IMR-90 (cell line): ENCODE data around the gene ST6GALNAC5. TPM values are rescaled to one million over a fixed set of nuclear protein-coding genes. Genes with fewer than 3 reads are reported as not detected.

Experiments used
- ATAC-seq: fragments of 200-7000 bp; cut with Tn5 transposase; 2 replicates; pipeline ENCODE4 v1.9.1; 2020; ENCODE audit warnings: low read depth, mild to moderate bottlenecking, moderate library complexity
- BruUV-seq: library from RNA; stranded (reverse); fragments of 400-500 nt; replicated peaks from 2 replicates; lab custom pipeline; 2021; lab: Mats Ljungman, UMichigan
- CTCF ChIA-PET: fragments of 300-600 bp; formaldehyde crosslinking; extraction: SDS; loops from one replicate; lab custom pipeline; 2021; ENCODE audit warnings: antibody characterized with exemption; lab: Yijun Ruan, JAX
- POLR2A ChIA-PET: fragments of 300-600 bp; sonication (Branson Sonifier 250); formaldehyde crosslinking; loops from one replicate; lab custom pipeline; 2022; ENCODE audit warnings: antibody characterized with exemption; ENCODE audit not compliant: unreplicated experiment; lab: Charles Lee
- DNase-seq: peaks from one replicate; pipeline ENCODE4 v3.0.0; 2013
- H2AFZ ChIP-seq: replicated peaks from 2 replicates; pipeline ENCODE3; 2013; ENCODE audit warnings: low read length, mild to moderate bottlenecking; ENCODE audit not compliant: poor library complexity
- H2AK5ac ChIP-seq: 2 replicates; pipeline ENCODE4 v1.6.1; 2013; ENCODE audit warnings: low read depth, low read length, inconsistent platforms
- H2AK9ac ChIP-seq: replicated peaks from 2 replicates; pipeline ENCODE3; 2013; ENCODE audit warnings: mild to moderate bottlenecking, low read depth, low read length, moderate library complexity; ENCODE audit not compliant: poor library complexity
- H2BK120ac ChIP-seq: 2 replicates; pipeline ENCODE4 v1.6.1; 2013; ENCODE audit warnings: low read depth, low read length, inconsistent platforms
- H2BK15ac ChIP-seq: 3 replicates; pipeline ENCODE4 v1.6.1; 2013; ENCODE audit warnings: low read depth, low read length, inconsistent platforms
- H2BK20ac ChIP-seq: 2 replicates; pipeline ENCODE4 v1.6.1; 2013; ENCODE audit warnings: low read depth, mild to moderate bottlenecking, inconsistent platforms, low read length, moderate library complexity
- H2BK5ac ChIP-seq: 2 replicates; pipeline ENCODE4 v1.6.1; 2013; ENCODE audit warnings: mild to moderate bottlenecking, low read depth, low read length, inconsistent platforms; ENCODE audit not compliant: poor library complexity, severe bottlenecking
- H3K14ac ChIP-seq: replicated peaks from 2 replicates; pipeline ENCODE4 v1.6.1; 2013; ENCODE audit warnings: low read depth, low read length, inconsistent platforms
- H3K18ac ChIP-seq: 2 replicates; pipeline ENCODE4 v1.6.1; 2013; ENCODE audit warnings: low read depth, low read length, control low read depth
- H3K23ac ChIP-seq: 2 replicates; pipeline ENCODE4 v1.6.1; 2013; ENCODE audit warnings: low read depth, low read length, inconsistent platforms
- H3K27ac ChIP-seq: 2 replicates; pipeline ENCODE4 v1.5.1; 2013; ENCODE audit warnings: mild to moderate bottlenecking, control low read depth, low read length; ENCODE audit not compliant: insufficient read depth
- H3K27me3 ChIP-seq: 2 replicates; pipeline ENCODE4 v1.6.1; 2013; ENCODE audit warnings: low read length; ENCODE audit not compliant: control insufficient read depth, insufficient read depth
- H3K36me3 ChIP-seq: 2 replicates; pipeline ENCODE4 v1.6.1; 2013; ENCODE audit warnings: low read length, mixed read lengths; ENCODE audit not compliant: control insufficient read depth, insufficient read depth
- H3K4ac ChIP-seq: 2 replicates; pipeline ENCODE4 v1.6.1; 2013; ENCODE audit warnings: low read depth, low read length, inconsistent platforms
- H3K4me1 ChIP-seq: 2 replicates; pipeline ENCODE4 v1.6.1; 2013; ENCODE audit warnings: low read length, mixed read lengths; ENCODE audit not compliant: control insufficient read depth, insufficient read depth
- H3K4me2 ChIP-seq: 2 replicates; pipeline ENCODE4 v1.6.1; 2013; ENCODE audit warnings: low read depth, mild to moderate bottlenecking, control low read depth, low read length, moderate library complexity
- H3K4me3 ChIP-seq: 2 replicates; pipeline ENCODE4 v1.5.1; 2013; ENCODE audit warnings: low read depth, mild to moderate bottlenecking, control low read depth, low read length, moderate library complexity; ENCODE audit not compliant: insufficient read depth
- H3K56ac ChIP-seq: 2 replicates; pipeline ENCODE4 v1.6.1; 2013; ENCODE audit warnings: low read length, inconsistent platforms; ENCODE audit not compliant: insufficient read depth; ENCODE audit errors: extremely low read depth
- H3K79me1 ChIP-seq, 2 experiments: 2 replicates each; pipeline ENCODE4 v1.6.1; 2013; ENCODE audit warnings: low read length in 2 of 2, inconsistent platforms in 1 of 2, low read depth in 1 of 2
- H3K9ac ChIP-seq: 2 replicates; pipeline ENCODE4 v1.6.1; 2013; ENCODE audit warnings: low read depth, low read length, control low read depth
- H3K9me1 ChIP-seq: 2 replicates; pipeline ENCODE4 v1.6.1; 2013; ENCODE audit warnings: low read length, inconsistent platforms; ENCODE audit not compliant: insufficient read depth
- H3K9me3 ChIP-seq: 2 replicates; pipeline ENCODE4 v1.6.1; 2013; ENCODE audit warnings: low read length; ENCODE audit not compliant: control insufficient read depth, insufficient read depth
- H4K20me1 ChIP-seq: 2 replicates; pipeline ENCODE4 v1.6.1; 2013; ENCODE audit warnings: low read length, inconsistent platforms; ENCODE audit not compliant: insufficient read depth
- H4K5ac ChIP-seq: 2 replicates; pipeline ENCODE4 v1.6.1; 2013; ENCODE audit warnings: mild to moderate bottlenecking, low read depth, low read length, control low read depth
- H4K8ac ChIP-seq, 2 experiments: 2 replicates each; pipeline ENCODE4 v1.6.1; 2013; ENCODE audit warnings: low read depth in 2 of 2, low read length in 2 of 2, control low read depth in 1 of 2, inconsistent platforms in 1 of 2
- H4K91ac ChIP-seq: 2 replicates; pipeline ENCODE4 v1.6.1; 2013; ENCODE audit warnings: low read depth, low read length, inconsistent platforms; ENCODE audit not compliant: insufficient read depth
- BHLHE40 ChIP-seq: fragments of 150-350 bp; IDR thresholded peaks from 2 replicates; pipeline ENCODE4 v1.6.1; 2016; ENCODE audit warnings: mild to moderate bottlenecking, low read depth, low read length
- ELK1 ChIP-seq: fragments of 150-350 bp; IDR thresholded peaks from 2 replicates; pipeline ENCODE4 v1.6.1; 2016; ENCODE audit warnings: low read depth, mild to moderate bottlenecking, low read length, moderate library complexity, borderline replicate concordance
- RCOR1 ChIP-seq: IDR thresholded peaks from 2 replicates; pipeline ENCODE4 v1.6.1; 2012; ENCODE audit warnings: mild to moderate bottlenecking, low read length, improper control_type of control experiment; ENCODE audit not compliant: insufficient replicate concordance
- USF2 ChIP-seq: fragments of 150-350 bp; IDR thresholded peaks from 2 replicates; pipeline ENCODE4 v1.6.1; 2017; ENCODE audit warnings: mild to moderate bottlenecking, antibody characterized with exemption, low read length, low read depth
- dilution Hi-C: fragments of 300-500 bp; cut with HindIII; formaldehyde crosslinking; loops from one replicate; pipeline ENCODE4 v1.14.3; 2018; ENCODE audit warnings: low sequenced_read_pairs; ENCODE audit not compliant: unreplicated experiment
- in situ Hi-C: fragments of 300-500 bp; cut with MboI; formaldehyde crosslinking; loops from 3 replicates; pipeline ENCODE4 v1.14.3; 2019; ENCODE audit warnings: low sequenced_read_pairs, inconsistent platforms, mixed read lengths
- intact Hi-C: fragments of 100-400 bp; cut with micrococcal nuclease; formaldehyde crosslinking; loops from 2 replicates; pipeline ENCODE4 v1.10.0; 2022
- polyA plus RNA-seq, 3 experiments: library from polyadenylated mRNA; depleted of rRNA; stranded (reverse); fragments of >200 nt; gene quantifications; 2 replicates each; pipeline ENCODE4 v1.2.3, GENCODE V29; 2012; ENCODE audit warnings: low replicate concordance in 1 of 3
- total RNA-seq: library from RNA; depleted of rRNA; stranded (reverse); fragments of >200 nt; gene quantifications from 2 replicates; pipeline ENCODE4 v1.2.3, GENCODE V29; 2012

Gene ST6GALNAC5
- total and polyA plus RNA-seq, 2 of the 4 experiments (the other 2 are of a cell fraction) = 3.4 to 4.0 TPM

- no peak overlapping the region for H2BK120ac ChIP-seq
- ChIA-PET CTCF (no interaction called here), POLR2A (no interaction called here)
- no peaks in the 10 kb centered on the region for H4K20me1 ChIP-seq
- no peak overlapping the region for H3K9ac ChIP-seq
- H2BK15ac ChIP-seq = no peak overlapping the region
- DNase-seq = no peak
- no peak overlapping the region for H3K56ac ChIP-seq
- H3K27me3 ChIP-seq = no peaks in the 10 kb centered on the region
- no peak overlapping the region for H3K23ac ChIP-seq
- no peaks in the 10 kb centered on the region for H3K36me3 ChIP-seq
- H4K8ac ChIP-seq = no peak overlapping the region
- H3K9me1 ChIP-seq = no peaks in the 10 kb centered on the region
- no peaks in the 10 kb centered on the region for H3K4me1 ChIP-seq
- no peak overlapping the region for H2AK9ac ChIP-seq
- no peak overlapping the region for H4K91ac ChIP-seq
- no peak overlapping the region for H3K4me2 ChIP-seq
- no peak overlapping the region for H4K5ac ChIP-seq
- no peak overlapping the region for H2AK5ac ChIP-seq
- intact Hi-C loops (no loop called here), dilution Hi-C loops (no loop called here), in situ Hi-C loops (no loop called here)
- no TSS peak for BruUV-seq
- H2BK20ac ChIP-seq = no peak overlapping the region
- H3K4ac ChIP-seq = no peak overlapping the region
- H3K79me1 ChIP-seq = no peaks in the 10 kb centered on the region
- no peaks in the 10 kb centered on the region for H3K9me3 ChIP-seq
- TF ChIP-seq ELK1 (no peak), RCOR1 (no peak), USF2 (no peak), BHLHE40 (no peak)
- no peak overlapping the region for H3K27ac ChIP-seq
- no peak overlapping the region for H3K18ac ChIP-seq
- ATAC-seq = no peak
- no peak overlapping the region for H3K4me3 ChIP-seq
- H2AFZ ChIP-seq = no peak overlapping the region
- no peak overlapping the region for H2BK5ac ChIP-seq
- no peak overlapping the region for H3K14ac ChIP-seq
These were observed 32.1 kb upstream of the ST6GALNAC5 start for GRCh38 chr1:76835203-76835602.
